Gastrocnemius medialis (tissue), 4 donors: ENCODE results near the gene MARK3.

Experiments used
- CTCF ChIP-seq, 5 experiments: fragments of 450-650 bp in 3 of 5; fragments of 200-600 bp in 2 of 5; sonication (generic) in 2 of 5; IDR thresholded peaks in 4 of 5; conservative IDR thresholded peaks in 1 of 5; 1 replicate in 4 of 5; 2 replicates in 1 of 5; pipeline ENCODE4 v1.5.1; 2016 to 2019; ENCODE audit warnings: antibody characterized with exemption in 5 of 5, mild to moderate bottlenecking in 3 of 5, moderate library complexity in 3 of 5
- POLR2A ChIP-seq, 2 donors: fragments of 450-650 bp; IDR thresholded peaks; one replicate each; pipeline ENCODE4 v1.6.1; 2017; ENCODE audit warnings: antibody characterized with exemption in 2 of 2, mild to moderate bottlenecking in 2 of 2, moderate library complexity in 2 of 2

DNA sequence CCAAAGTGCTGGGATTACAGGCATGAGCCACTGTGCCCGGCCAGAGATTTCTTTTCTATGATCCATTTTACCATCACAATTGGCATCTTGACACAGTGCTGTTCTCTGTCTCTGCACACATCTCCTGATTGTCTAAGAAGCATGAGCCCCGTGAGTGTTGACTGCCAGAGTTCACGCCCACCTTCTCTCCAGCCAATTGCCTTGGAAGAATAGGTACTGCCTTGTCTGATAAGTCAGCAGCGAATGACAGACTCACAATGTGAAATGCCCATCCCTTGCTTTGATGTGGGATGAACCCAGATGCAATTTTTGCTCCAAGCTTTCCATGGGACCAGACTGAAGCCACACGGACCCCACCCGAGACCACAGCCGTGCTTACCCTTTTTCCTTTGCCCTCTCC lies 31.9 kb upstream of the MARK3 start:
- no peak for TF ChIP-seq CTCF (IDR thresholded peaks at IDR 0.05 in 4 of 5, conservative IDR thresholded peaks at IDR 0.05 in 1 of 5)
- no peak for TF ChIP-seq POLR2A (IDR thresholded peaks at IDR 0.05)
